Hindlimb muscle (tissue), 1 donor: Measurements from ENCODE around the gene TEX28. TPM values are rescaled to one million over a fixed set of nuclear protein-coding genes. Genes with fewer than 3 reads are reported as not detected.
"Not testable (repeated sequence)": the region's sequence is repeated elsewhere in the genome, so short reads cannot be mapped to it uniquely, and the experiment has no call there.

Experiments used
- DNase-seq: peaks from one replicate; pipeline ENCODE4 v3.0.0-alpha.2; 2013
- polyA plus RNA-seq: library from polyadenylated mRNA; unstranded; fragments of 120-200 nt; gene quantifications from one replicate; pipeline ENCODE4 v1.2.1, GENCODE V29; 2013; ENCODE audit not compliant: insufficient read length

Gene TEX28
- polyA plus RNA-seq, 1 donor, result not detected

DNA sequence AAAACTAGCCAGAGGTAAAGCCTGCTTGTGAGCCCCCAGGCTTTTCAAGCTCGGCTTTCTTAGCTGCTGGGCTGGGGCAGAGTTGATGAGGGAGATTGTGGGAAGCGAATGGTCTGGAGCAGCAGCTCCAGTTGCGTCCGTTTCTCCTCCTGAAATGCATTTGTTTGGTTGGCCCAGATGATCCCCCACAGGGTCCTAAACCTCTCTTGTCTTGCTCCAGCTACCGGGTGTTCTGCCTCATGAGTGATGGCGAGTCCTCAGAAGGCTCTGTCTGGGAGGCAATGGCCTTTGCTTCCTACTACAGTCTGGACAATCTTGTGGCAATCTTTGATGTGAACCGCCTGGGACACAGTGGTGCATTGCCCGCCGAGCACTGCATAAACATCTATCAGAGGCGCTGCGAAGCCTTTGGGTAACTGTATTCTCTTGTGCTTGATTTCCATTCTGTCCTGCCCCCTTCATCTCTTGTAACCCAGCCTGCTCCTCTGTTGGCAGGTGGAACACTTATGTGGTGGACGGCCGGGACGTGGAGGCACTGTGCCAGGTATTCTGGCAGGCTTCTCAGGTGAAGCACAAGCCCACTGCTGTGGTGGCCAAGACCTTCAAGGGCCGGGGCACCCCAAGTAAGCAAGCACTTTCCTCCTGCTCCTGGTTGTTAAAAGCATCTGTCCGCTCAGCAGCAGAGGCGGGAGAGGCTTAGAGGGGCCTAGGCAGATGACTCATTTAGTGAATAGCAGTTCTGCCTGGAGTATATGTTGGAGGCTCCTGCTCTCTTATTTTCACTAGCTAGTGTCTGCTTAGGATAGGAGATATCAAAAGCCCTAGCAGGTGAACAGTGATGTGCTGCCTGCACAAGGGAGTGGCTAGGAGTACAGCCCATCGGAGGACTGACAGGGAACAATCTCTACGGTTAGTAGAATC is 16.0 kb upstream of the TEX28 start:
- DNase-seq, result no peak

- DNase-seq, result no peak
Measured at GRCh38 chrX:154309041-154309775, 14.3 kb upstream of the TEX28 start.

GRCh38 chrX:154308108-154308946 is 13.4 kb upstream of the TEX28 start:
- DNase-seq, result peak; percentile 38

DNA sequence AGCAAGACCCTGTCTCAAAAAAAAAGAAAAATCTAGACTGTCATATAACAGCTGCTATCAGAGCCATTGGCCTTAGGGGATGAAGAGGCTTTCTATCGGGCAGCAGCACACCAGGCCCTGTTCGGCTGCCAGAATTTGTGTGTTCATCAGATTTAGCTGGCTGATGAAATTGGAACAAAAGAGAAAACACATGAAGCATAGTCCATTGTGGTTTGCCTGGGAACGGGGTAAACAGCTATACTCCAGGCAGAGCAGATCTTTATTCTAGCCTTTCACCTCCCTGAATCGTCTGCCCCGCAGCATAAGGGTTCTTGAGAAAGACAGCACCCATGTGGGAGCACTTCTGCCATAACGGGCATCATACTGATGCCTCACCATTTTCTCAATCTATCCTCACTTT is 12.3 kb upstream of the TEX28 start:
- DNase-seq, result no peak

DNA sequence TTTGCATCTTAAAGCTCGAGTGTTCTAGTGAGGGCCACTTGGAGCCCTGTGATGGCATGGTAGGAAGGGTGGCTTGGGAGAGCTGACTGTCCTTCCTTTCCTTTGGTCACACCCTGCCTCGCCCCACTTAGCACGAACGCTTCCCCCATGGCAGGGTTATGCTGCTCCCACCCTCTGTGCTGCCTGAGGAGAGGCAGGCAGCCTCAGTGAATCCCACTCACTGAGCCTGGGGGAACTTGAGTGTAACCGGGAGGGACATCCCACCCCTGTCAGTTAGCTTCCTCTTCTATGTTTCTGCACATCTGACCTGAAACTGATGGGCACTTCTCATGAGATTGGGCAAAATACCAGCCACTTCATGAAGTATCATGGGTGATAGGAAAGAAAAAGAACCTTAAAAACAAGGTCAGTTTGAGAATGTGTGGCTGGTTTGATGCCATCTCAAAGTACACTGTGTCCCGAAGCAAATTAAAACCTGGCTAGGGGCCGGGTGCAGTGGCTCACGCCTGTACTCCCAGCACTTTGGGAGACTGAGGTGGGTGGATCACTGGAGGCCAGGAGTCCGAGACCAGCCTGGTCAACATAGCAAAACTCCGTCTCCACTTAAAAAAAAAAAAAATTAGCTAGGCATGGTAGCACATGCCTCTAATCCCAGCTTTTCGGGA is 10.7 kb upstream of the TEX28 start:
- no peak for DNase-seq

- DNase-seq, result no peak
Measured at GRCh38 chrX:154304846-154305245, 9.9 kb upstream of the TEX28 start.

DNA sequence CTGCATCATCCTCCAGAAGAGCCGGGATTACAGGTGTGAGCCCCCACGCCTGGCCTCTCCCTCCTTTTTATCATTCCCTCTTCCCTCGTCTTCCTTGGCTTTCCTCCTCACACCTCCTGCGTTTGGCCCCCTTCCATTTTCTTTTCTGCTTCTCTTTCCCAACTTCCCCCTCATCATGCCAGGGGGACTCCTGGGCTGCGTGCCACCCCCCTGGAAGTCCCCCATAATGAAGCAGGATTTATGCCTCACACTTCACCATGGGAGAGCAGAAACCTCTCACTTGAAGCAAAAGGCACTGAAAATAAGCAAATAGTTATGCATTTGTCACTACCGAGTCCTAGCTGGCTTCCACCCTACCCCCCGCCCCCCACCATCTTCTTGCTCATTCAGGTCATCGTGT is 8.6 kb upstream of the TEX28 start:
- DNase-seq, result no peak

DNA sequence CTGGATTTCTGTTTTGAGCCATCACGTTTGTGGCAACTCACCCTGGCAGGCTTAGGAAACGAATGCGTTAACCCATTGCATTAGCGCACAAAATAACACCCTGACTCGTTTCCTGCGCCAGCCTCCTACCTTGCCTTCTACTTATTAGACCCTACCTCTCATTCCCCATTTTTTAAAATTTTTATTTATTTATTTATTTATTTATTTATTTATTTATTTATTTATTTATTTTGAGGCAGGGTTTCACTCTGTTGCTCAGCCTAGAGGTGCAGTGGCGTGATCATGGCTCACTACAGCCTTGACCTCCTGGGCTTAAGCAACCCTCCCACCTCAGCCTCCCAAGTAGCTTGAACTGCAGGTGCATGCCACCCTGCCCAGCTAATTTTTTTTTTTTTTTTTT is 8.1 kb upstream of the TEX28 start:
- not testable (repeated sequence) for DNase-seq

GRCh38 chrX:154300816-154301215 is 5.9 kb upstream of the TEX28 start:
- DNase-seq, result no peak

DNA sequence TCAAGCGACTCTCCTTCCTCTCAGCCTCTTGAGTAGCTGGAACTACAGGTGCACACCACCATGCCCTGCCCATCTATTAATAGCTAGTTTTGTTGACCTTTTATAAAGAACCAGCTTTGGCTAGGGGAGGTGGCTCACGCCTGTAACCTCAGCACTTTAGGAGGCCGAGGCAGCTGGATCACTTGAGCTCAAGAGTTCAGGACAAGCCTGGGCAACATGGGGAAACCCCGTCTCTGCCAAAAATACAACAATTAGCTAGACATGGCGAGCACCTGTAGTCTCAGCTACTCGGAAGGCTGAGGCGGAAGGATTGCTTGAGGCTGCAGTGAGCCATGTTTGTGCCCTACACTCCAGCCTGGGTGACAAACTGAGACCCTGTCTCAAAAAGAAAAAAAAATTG is 3.4 kb upstream of the TEX28 start:
- no peak for DNase-seq

GRCh38 chrX:154296731-154297130 is 1.8 kb upstream of the TEX28 start:
- DNase-seq, result no peak

DNA sequence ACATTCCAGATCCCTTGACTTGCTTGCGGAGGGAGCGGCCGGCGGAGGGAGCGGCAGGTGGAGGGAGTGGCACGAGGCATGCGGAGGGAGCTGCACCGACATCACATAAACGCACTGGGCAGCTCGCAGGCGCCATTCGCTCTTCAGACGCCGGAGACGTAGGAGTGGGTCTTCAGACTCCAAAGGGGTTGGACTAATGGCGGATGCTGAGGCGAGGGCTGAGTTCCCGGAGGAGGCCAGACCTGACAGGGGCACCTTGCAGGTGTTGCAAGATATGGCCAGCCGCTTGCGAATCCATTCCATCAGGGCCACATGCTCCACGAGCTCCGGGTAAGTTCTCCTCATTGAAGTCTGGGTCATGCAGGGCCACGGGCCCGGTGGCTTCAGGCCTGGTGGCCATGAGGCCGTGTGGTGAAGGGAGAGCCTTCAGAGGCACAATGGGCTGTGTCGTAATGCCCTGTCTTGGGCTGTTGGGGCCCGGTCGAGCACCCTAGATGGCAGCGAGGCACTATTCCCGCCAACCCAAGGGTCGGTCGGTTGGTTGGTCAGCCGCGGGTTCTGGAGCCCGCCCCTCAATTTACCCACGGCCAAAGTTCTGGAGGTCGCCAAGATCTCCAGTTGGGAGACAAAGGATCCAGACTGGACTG is 863 bp upstream of the TEX28 start, which contains the start of gene TKTL1:
TKTL1 (plus strand) TSS at position 132 of the 647 bp plus-strand sequence; CDS start at position 197, 65 bp downstream.
- no peak for DNase-seq

DNA sequence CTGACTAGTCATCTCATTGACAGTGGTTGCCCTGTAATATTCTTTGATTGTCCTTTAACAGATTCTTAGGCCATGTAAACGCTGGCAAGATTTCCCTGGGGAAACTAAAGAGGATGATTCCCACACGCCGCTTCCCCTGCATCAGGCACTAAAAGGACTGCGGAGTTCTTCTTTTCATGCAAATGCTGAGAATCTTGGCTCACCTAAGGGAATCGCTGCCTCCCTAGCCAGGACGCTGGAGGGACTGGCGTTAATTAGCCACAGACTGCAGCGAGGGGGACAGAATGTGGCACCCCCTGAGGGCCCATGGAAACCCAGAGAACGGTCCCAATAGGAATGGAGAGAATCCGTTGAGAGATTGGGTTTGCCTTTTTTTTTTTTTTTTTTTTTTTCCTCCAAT is 8.5 kb downstream of the TEX28 start:
- DNase-seq, result not testable (repeated sequence)

GRCh38 chrX:154284489-154285338 is 10.2 kb downstream of the TEX28 start:
- not testable (repeated sequence) for DNase-seq

GRCh38 chrX:154269245-154269644 is 25.7 kb downstream of the TEX28 start:
- DNase-seq, result not testable (repeated sequence)

- not testable (repeated sequence) for DNase-seq
Measured at GRCh38 chrX:154263072-154263471, 31.9 kb downstream of the TEX28 start.

DNA sequence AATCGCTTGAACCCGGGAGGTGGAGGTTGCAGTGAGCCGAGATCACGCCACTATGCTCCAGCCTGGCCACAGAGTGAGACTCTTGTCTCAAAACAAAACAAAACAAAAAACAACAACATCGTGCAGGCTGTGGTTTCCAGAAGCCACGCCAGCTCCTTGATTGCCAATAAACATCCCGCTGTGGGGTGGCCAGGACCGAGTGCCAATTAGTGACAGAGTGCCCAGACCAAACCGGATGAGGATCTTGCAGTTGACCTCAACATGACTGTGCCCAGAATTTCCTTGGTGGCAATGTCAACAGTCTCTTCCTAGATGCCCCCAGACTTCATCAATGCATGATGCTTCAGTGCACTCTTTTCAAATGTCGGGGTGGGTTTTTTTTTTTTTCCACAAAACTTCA is 36.2 kb downstream of the TEX28 start:
- not testable (repeated sequence) for DNase-seq

DNA sequence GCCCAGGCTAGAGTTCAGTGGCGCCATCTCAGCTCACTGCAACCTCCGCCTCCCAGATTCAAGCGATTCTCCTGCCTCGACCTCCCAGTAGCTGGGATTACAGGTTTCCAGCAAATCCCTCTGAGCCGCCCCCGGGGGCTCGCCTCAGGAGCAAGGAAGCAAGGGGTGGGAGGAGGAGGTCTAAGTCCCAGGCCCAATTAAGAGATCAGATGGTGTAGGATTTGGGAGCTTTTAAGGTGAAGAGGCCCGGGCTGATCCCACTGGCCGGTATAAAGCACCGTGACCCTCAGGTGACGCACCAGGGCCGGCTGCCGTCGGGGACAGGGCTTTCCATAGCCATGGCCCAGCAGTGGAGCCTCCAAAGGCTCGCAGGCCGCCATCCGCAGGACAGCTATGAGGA is 37.6 kb downstream of the TEX28 start, which contains the start of gene OPN1MW3:
OPN1MW3 (plus strand) TSS at position 301 of the 400 bp plus-strand sequence; CDS start at position 339, 38 bp downstream.
- DNase-seq, result not testable (repeated sequence)

DNA sequence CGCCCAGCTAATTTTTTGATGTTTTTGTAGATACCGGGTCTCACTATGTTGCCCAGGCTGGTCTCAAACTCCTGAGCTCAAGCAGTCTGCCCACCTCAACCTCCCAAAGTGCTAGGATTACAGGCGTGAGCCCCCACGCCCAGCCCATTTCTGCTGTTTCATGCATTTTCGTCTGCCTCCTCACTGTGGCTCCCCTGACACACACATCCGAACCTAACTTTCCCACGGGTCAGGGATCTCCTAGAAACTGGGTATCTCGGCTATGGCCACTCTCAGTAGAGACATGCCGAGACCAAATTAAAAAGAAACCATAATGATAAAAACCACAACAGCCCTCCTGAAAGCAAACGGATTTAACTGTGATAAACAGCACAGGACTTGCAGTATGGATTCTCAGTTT is 46.8 kb downstream of the TEX28 start:
- not testable (repeated sequence) for DNase-seq

DNA sequence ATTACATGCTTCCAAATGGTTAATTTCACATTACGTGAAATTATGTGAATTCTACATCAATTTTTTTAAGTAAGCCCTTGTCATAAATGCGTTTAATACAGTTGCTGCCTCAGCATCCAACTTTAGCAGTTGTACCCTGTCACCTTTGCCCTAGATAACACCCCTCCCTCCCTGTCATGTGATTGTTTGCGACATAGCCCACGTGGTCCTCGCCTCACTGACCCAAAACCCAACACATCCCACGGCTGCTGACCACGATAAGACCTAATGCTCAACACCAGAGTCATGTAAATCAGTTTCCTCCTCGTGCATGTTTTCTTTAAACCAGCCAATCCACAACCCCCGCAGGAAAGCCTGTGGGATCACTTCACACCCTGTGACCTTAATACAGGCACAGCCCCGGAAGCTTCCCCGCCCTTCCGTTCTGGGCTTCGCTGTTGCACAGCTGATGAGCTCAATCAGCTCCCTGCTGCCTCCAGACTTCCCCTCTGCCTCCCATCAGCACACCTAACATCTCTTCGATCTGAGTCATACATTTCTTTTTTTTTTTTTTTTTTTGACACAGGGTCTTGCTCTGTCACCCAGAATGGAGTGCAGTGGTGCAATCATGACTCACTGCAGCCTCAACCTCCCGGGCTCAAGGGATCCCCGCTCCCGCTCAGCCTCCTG is 47.4 kb downstream of the TEX28 start:
- not testable (repeated sequence) for DNase-seq
